KMS-11 (cell line): ENCODE measurements around the gene PKD1L1.

Source experiments
- H2AFZ ChIP-seq: fragments of 200-600 bp; sonication (generic); 2 replicates; pipeline ENCODE4 v1.6.1; 2016; ENCODE audit warnings: antibody characterized with exemption, mixed run types, low read depth
- H3K27ac ChIP-seq: fragments of 200-600 bp; sonication (generic); 2 replicates; pipeline ENCODE4 v1.6.1; 2016; ENCODE audit warnings: mild to moderate bottlenecking, mixed run types
- H3K27me3 ChIP-seq: fragments of 200-600 bp; sonication (generic); 2 replicates; pipeline ENCODE4 v1.6.1; 2017; ENCODE audit warnings: mild to moderate bottlenecking, low read depth, mixed run types, moderate library complexity; ENCODE audit not compliant: insufficient read depth
- H3K36me3 ChIP-seq: fragments of 200-600 bp; sonication (generic); 2 replicates; pipeline ENCODE4 v1.6.1; 2017; ENCODE audit warnings: mild to moderate bottlenecking, mixed run types; ENCODE audit not compliant: insufficient read depth
- H3K4me1 ChIP-seq: fragments of 200-600 bp; sonication (generic); 2 replicates; pipeline ENCODE4 v1.6.1; 2016; ENCODE audit warnings: mild to moderate bottlenecking, low read depth, mixed run types; ENCODE audit not compliant: poor library complexity, severe bottlenecking
- H3K4me2 ChIP-seq: fragments of 200-600 bp; sonication (generic); 2 replicates; pipeline ENCODE4 v1.7.0; 2016; ENCODE audit warnings: mild to moderate bottlenecking, mixed run types
- H3K4me3 ChIP-seq: fragments of 200-600 bp; sonication (generic); IDR thresholded peaks from 2 replicates; pipeline ENCODE4 v1.6.1; 2017; ENCODE audit warnings: low read depth, low read length, mixed read lengths; ENCODE audit not compliant: insufficient read depth
- H3K79me2 ChIP-seq: fragments of 200-600 bp; sonication (generic); 2 replicates; pipeline ENCODE4 v1.6.1; 2016; ENCODE audit warnings: low read depth, mixed run types; ENCODE audit not compliant: insufficient read depth
- H3K9ac ChIP-seq: fragments of 200-600 bp; sonication (generic); 2 replicates; pipeline ENCODE4 v1.6.1; 2016; ENCODE audit warnings: mild to moderate bottlenecking, mixed run types
- H4K20me1 ChIP-seq: fragments of 200-600 bp; sonication (generic); 2 replicates; pipeline ENCODE4 v1.6.1; 2016; ENCODE audit warnings: mild to moderate bottlenecking, mixed run types; ENCODE audit not compliant: insufficient read depth
- CTCF ChIP-seq: fragments of 200-600 bp; sonication (generic); conservative IDR thresholded peaks from 2 replicates; pipeline ENCODE4 v1.6.1; 2017; ENCODE audit warnings: low read depth, mild to moderate bottlenecking, antibody characterized with exemption, low read length, moderate library complexity, mixed read lengths

Gene PKD1L1

DNA sequence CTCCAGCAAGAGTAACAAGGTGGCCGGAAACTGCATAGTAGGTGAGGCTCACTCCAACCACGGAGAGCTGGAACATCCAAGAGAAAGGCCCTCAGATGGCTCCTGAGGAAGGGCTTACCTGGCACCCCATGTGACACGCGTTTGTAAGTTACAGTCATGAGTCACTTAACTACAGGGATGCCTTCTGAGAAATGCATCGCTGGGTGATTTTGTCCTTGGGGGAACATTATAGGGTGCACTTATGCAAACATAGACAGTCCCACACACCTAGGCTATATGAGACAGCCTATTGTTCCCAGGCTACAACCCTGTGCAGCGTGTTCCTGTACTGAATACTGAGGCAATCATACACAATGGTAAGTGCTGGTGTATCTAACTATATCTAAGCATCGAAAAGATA lies 139.9 kb downstream of the PKD1L1 start:
- no peak overlapping the region for H3K4me2 ChIP-seq
- no peak overlapping the region for H3K4me3 ChIP-seq

GRCh38 chr7:47807756-47808155 lies 140.5 kb downstream of the PKD1L1 start:
- Histone ChIP-seq H3K4me1 (no peaks in the 10 kb centered on the region), H3K4me3 (no peak overlapping the region), H3K9ac (no peak overlapping the region), H3K27me3 (no peaks in the 10 kb centered on the region), H2AFZ (no peak overlapping the region), H3K36me3 (no peaks in the 10 kb centered on the region), H4K20me1 (no peaks in the 10 kb centered on the region), H3K4me2 (no peak overlapping the region), H3K79me2 (no peaks in the 10 kb centered on the region), H3K27ac (no peak overlapping the region)
- TF ChIP-seq CTCF, result no peak

More for the DNA sequence above, 139.9 kb downstream of the PKD1L1 start:
- Histone ChIP-seq H3K36me3 (no peaks in the 10 kb centered on the region), H3K9ac (no peak overlapping the region), H3K79me2 (no peaks in the 10 kb centered on the region), H2AFZ (no peak overlapping the region), H3K27me3 (no peaks in the 10 kb centered on the region), H3K27ac (no peak overlapping the region), H4K20me1 (no peaks in the 10 kb centered on the region), H3K4me1 (no peaks in the 10 kb centered on the region)
- no peak for TF ChIP-seq CTCF

- Histone ChIP-seq H3K4me3 (no peak overlapping the region), H3K9ac (no peak overlapping the region), H3K79me2 (no peaks in the 10 kb centered on the region), H3K4me1 (no peaks in the 10 kb centered on the region), H3K4me2 (no peak overlapping the region), H3K36me3 (no peaks in the 10 kb centered on the region), H2AFZ (no peak overlapping the region), H4K20me1 (no peaks in the 10 kb centered on the region), H3K27me3 (no peaks in the 10 kb centered on the region), H3K27ac (no peak overlapping the region)
- no peak for TF ChIP-seq CTCF
Observed at GRCh38 chr7:47807126-47807525, 141.1 kb downstream of the PKD1L1 start.

GRCh38 chr7:47806701-47807103 lies 141.6 kb downstream of the PKD1L1 start:
- Histone ChIP-seq H3K27ac (no peak overlapping the region), H3K79me2 (no peaks in the 10 kb centered on the region), H2AFZ (no peak overlapping the region), H3K4me1 (no peaks in the 10 kb centered on the region), H3K36me3 (no peaks in the 10 kb centered on the region), H4K20me1 (no peaks in the 10 kb centered on the region), H3K4me2 (no peak overlapping the region), H3K9ac (no peak overlapping the region), H3K4me3 (no peak overlapping the region), H3K27me3 (no peaks in the 10 kb centered on the region)
- no peak for TF ChIP-seq CTCF
